ENCODE results near the gene SMIM44. TPM values are rescaled to one million over a fixed set of nuclear protein-coding genes. Genes with fewer than 3 reads are reported as not detected.

SMIM44 gene
- total and polyA plus RNA-seq, 7 experiments from 2014 or later, result not detected

- H3K27ac Mint-ChIP-seq, result no peak overlapping the region
- Histone ChIP-seq H3K36me3 (ENCODE audit: control insufficient read depth in 2 of 3, insufficient read depth in 3 of 3, low read length in 3 of 3) (peaks cover 0 to 62% (median 12%) of the 10 kb centered on the region in 3 experiments), H3K27me3 (ENCODE audit: control insufficient read depth in 2 of 2, insufficient read depth in 2 of 2, low read length in 2 of 2) (no peaks in the 10 kb centered on the region), H3K4me1 (ENCODE audit: control insufficient read depth in 2 of 2, insufficient read depth in 2 of 2, low read length in 2 of 2) (peaks cover 9 to 15% of the 10 kb centered on the region in 2 donors), H3K9me3 (ENCODE audit: control insufficient read depth in 2 of 3, low read length in 3 of 3) (no peaks in the 10 kb centered on the region), H3K4me3 (ENCODE audit: low read length) (no peak overlapping the region), H3K27ac (ENCODE audit: low read depth, low read length) (no peak overlapping the region)
- no peak for ATAC-seq
- CTCF ChIA-PET, result interaction anchor here (0.6 kb wide), 1 partner anchor 10 kb away, joined by 3 read pairs; no protein-coding TSS in a partner anchor
- peaks cover 0 to 5% (median 0%) of the 10 kb centered on the region in 5 donors for H3K27me3 Mint-ChIP-seq
- H3K36me3 Mint-ChIP-seq, result peaks cover 0 to 27% (median 12%) of the 10 kb centered on the region in 5 donors
- H3K9me3 Mint-ChIP-seq, result peaks cover 0 to 4% (median 0%) of the 10 kb centered on the region in 11 donors
- intact Hi-C loops (cut with micrococcal nuclease), result loop anchor here in 1 of 2 donors (10.0 kb wide), 1 partner anchor 1072 kb away; the partner anchor contains the start of gene TIMM13
- H3K4me1 Mint-ChIP-seq, result peaks cover 13 to 41% (median 26%) of the 10 kb centered on the region in 7 donors
- H3K4me3 Mint-ChIP-seq, result peak overlapping the region in 1 of 10 donors; percentile 71
- DNase-seq, result no peak
- POLR2A ChIA-PET, result interaction anchor here (1.3 kb wide), 1 partner anchor 10 kb away, joined by 3 read pairs; no protein-coding TSS in a partner anchor
Measured at GRCh38 chr19:3496392-3497273, 13.4 kb upstream of the SMIM44 start.

GRCh38 chr19:3494559-3494958, 11.3 kb upstream of the SMIM44 start:
- Mint-ChIP-seq H3K4me3 (peak overlapping the region in 8 of 10 donors; percentile 16 to 51 (median 38)), H3K36me3 (peaks cover 0 to 22% (median 9%) of the 10 kb centered on the region in 5 donors), H3K9me3 (peaks cover 0 to 2% (median 0%) of the 10 kb centered on the region in 11 donors), H3K27me3 (no peaks in the 10 kb centered on the region), H3K27ac (peak overlapping the region in 7 of 9 donors; percentile 21 to 82 (median 69)), H3K4me1 (peaks cover 6 to 29% (median 15%) of the 10 kb centered on the region in 7 donors)
- H3K36me3 ChIP-seq (ENCODE audit: control insufficient read depth in 2 of 3, insufficient read depth in 3 of 3, low read length in 3 of 3), result peaks cover 0 to 70% (median 12%) of the 10 kb centered on the region in 3 experiments
- no peaks in the 10 kb centered on the region for H3K9me3 ChIP-seq (ENCODE audit: control insufficient read depth in 2 of 3, low read length in 3 of 3)
- H3K27me3 ChIP-seq (ENCODE audit: control insufficient read depth in 2 of 2, insufficient read depth in 2 of 2, low read length in 2 of 2), result no peaks in the 10 kb centered on the region
- CTCF ChIA-PET, result interaction anchor here (1.7 kb wide), 1 partner anchor 10 kb away, joined by 8 read pairs; no protein-coding TSS in a partner anchor
- intact Hi-C loops (cut with micrococcal nuclease), result loop anchor here in 1 of 2 donors (10.0 kb wide), 1 partner anchor 1070 kb away; the partner anchor contains the start of gene TIMM13
- DNase-seq (peak in 6 of 9 donors; percentile 33 to 68 (median 44)), ATAC-seq (peak; percentile 78)
- no peak overlapping the region for H3K4me3 ChIP-seq (ENCODE audit: low read length)
- POLR2A ChIA-PET, result interaction anchor here (0.7 to 1.9 kb wide), 2 partner anchors 10 to 12 kb away, joined by 3 to 10 read pairs; no protein-coding TSS in a partner anchor
- H3K4me1 ChIP-seq (ENCODE audit: control insufficient read depth in 2 of 2, insufficient read depth in 2 of 2, low read length in 2 of 2), result peaks cover under 1 to 5% of the 10 kb centered on the region in 2 donors
- peak overlapping the region; percentile 48 for H3K27ac ChIP-seq (ENCODE audit: low read depth, low read length)

- peak; percentile 73 for ATAC-seq
- intact Hi-C loops (cut with micrococcal nuclease), result loop anchor here in 1 of 2 donors (10.0 kb wide), 1 partner anchor 1069 kb away; the partner anchor contains the start of gene TIMM13
- Histone ChIP-seq H3K27ac (ENCODE audit: low read depth, low read length) (peak overlapping the region; percentile 48), H3K9me3 (ENCODE audit: control insufficient read depth in 2 of 3, low read length in 3 of 3) (no peaks in the 10 kb centered on the region), H3K27me3 (ENCODE audit: control insufficient read depth in 2 of 2, insufficient read depth in 2 of 2, low read length in 2 of 2) (no peaks in the 10 kb centered on the region), H3K4me3 (ENCODE audit: low read length) (no peak overlapping the region), H3K36me3 (ENCODE audit: control insufficient read depth in 2 of 3, insufficient read depth in 3 of 3, low read length in 3 of 3) (peaks cover 0 to 70% (median 12%) of the 10 kb centered on the region in 3 experiments), H3K4me1 (ENCODE audit: control insufficient read depth in 2 of 2, insufficient read depth in 2 of 2, low read length in 2 of 2) (no peaks in the 10 kb centered on the region)
- H3K4me1 Mint-ChIP-seq, result peaks cover 3 to 24% (median 12%) of the 10 kb centered on the region in 7 donors
- POLR2A ChIA-PET, result interaction anchor here (0.7 to 1.9 kb wide), 2 partner anchors 10 to 13 kb away, joined by 3 to 10 read pairs; no protein-coding TSS in a partner anchor
- CTCF ChIA-PET, result interaction anchor here (1.7 kb wide), 1 partner anchor 9 kb away, joined by 8 read pairs; no protein-coding TSS in a partner anchor
- DNase-seq, result peak in 6 of 9 donors; percentile 23 to 47 (median 38)
- no peaks in the 10 kb centered on the region for H3K27me3 Mint-ChIP-seq
- H3K27ac Mint-ChIP-seq, result peak overlapping the region in 4 of 9 donors; percentile 5 to 71 (median 45)
- peaks cover 0 to 2% (median 0%) of the 10 kb centered on the region in 11 donors for H3K9me3 Mint-ChIP-seq
- peaks cover 0 to 20% (median 9%) of the 10 kb centered on the region in 5 donors for H3K36me3 Mint-ChIP-seq
- peak overlapping the region in 3 of 10 donors; percentile 46 to 51 (median 51) for H3K4me3 Mint-ChIP-seq
Measured at GRCh38 chr19:3494051-3494450, 10.8 kb upstream of the SMIM44 start.

- POLR2A ChIA-PET, result interaction anchor here (0.5 to 1.9 kb wide), 2 partner anchors 10 to 39 kb away, joined by 7 to 10 read pairs; no protein-coding TSS in a partner anchor
- Histone ChIP-seq H3K36me3 (ENCODE audit: control insufficient read depth in 2 of 3, insufficient read depth in 3 of 3, low read length in 3 of 3) (peaks cover 0 to 70% (median 12%) of the 10 kb centered on the region in 3 experiments), H3K4me3 (ENCODE audit: low read length) (no peak overlapping the region), H3K4me1 (ENCODE audit: control insufficient read depth in 2 of 2, insufficient read depth in 2 of 2, low read length in 2 of 2) (no peaks in the 10 kb centered on the region), H3K27me3 (ENCODE audit: control insufficient read depth in 2 of 2, insufficient read depth in 2 of 2, low read length in 2 of 2) (no peaks in the 10 kb centered on the region), H3K27ac (ENCODE audit: low read depth, low read length) (no peak overlapping the region), H3K9me3 (ENCODE audit: control insufficient read depth in 2 of 3, low read length in 3 of 3) (no peaks in the 10 kb centered on the region)
- Mint-ChIP-seq H3K36me3 (peaks cover 0 to 19% (median 9%) of the 10 kb centered on the region in 5 donors), H3K9me3 (no peaks in the 10 kb centered on the region), H3K27me3 (no peaks in the 10 kb centered on the region), H3K27ac (peak overlapping the region in 2 of 9 donors; percentile 28 to 33), H3K4me1 (peaks cover 1 to 21% (median 10%) of the 10 kb centered on the region in 7 donors), H3K4me3 (peak overlapping the region in 2 of 10 donors; percentile 42 to 60)
- DNase-seq, result no peak
- intact Hi-C loops (cut with micrococcal nuclease), result loop anchor here in 1 of 2 donors (10.0 kb wide), 1 partner anchor 1069 kb away; the partner anchor contains the start of gene TIMM13
- ATAC-seq, result no peak
- CTCF ChIA-PET, result interaction anchor here (1.7 kb wide), 1 partner anchor 9 kb away, joined by 8 read pairs; no protein-coding TSS in a partner anchor
Measured at GRCh38 chr19:3493651-3494050, 10.4 kb upstream of the SMIM44 start.

- Mint-ChIP-seq H3K27ac (peak overlapping the region in 1 of 9 donors; percentile 14), H3K4me1 (peaks cover under 1 to 18% (median 8%) of the 10 kb centered on the region in 7 donors), H3K36me3 (peaks cover 0 to 19% (median 9%) of the 10 kb centered on the region in 5 donors), H3K4me3 (no peak overlapping the region), H3K27me3 (no peaks in the 10 kb centered on the region), H3K9me3 (no peaks in the 10 kb centered on the region)
- intact Hi-C loops (cut with micrococcal nuclease), result loop anchor here in 1 of 2 donors (10.0 kb wide), 1 partner anchor 1068 kb away; the partner anchor contains the start of gene TIMM13
- no peaks in the 10 kb centered on the region for H3K27me3 ChIP-seq (ENCODE audit: control insufficient read depth in 2 of 2, insufficient read depth in 2 of 2, low read length in 2 of 2)
- H3K36me3 ChIP-seq (ENCODE audit: control insufficient read depth in 2 of 3, insufficient read depth in 3 of 3, low read length in 3 of 3), result peaks cover 0 to 70% (median 12%) of the 10 kb centered on the region in 3 experiments
- no peak overlapping the region for H3K4me3 ChIP-seq (ENCODE audit: low read length)
- no peaks in the 10 kb centered on the region for H3K9me3 ChIP-seq (ENCODE audit: control insufficient read depth in 2 of 3, low read length in 3 of 3)
- ChIA-PET POLR2A (interaction anchor here (0.5 kb wide), 1 partner anchor 38 kb away, joined by 7 read pairs; no protein-coding TSS in a partner anchor), CTCF (no interaction called here)
- ATAC-seq (no peak), DNase-seq (no peak)
- H3K27ac ChIP-seq (ENCODE audit: low read depth, low read length), result no peak overlapping the region
- H3K4me1 ChIP-seq (ENCODE audit: control insufficient read depth in 2 of 2, insufficient read depth in 2 of 2, low read length in 2 of 2), result no peaks in the 10 kb centered on the region
Measured at GRCh38 chr19:3492919-3493318, 9.7 kb upstream of the SMIM44 start.

All from naive thymus-derived CD4-positive, alpha-beta T cell (primary cell).